ENCODE measurements around the gene TPCN2.

- TF ChIP-seq CTCF (IDR thresholded peaks at IDR 0.05) (peak; percentile 38 to 74 (median 65)), POLR2A (IDR thresholded peaks at IDR 0.05) (no peak)
These were observed 4.4 kb upstream of the TPCN2 start for GRCh38 chr11:69044111-69045013.
